ENCODE results near the gene APIP.

Gene APIP

DNA sequence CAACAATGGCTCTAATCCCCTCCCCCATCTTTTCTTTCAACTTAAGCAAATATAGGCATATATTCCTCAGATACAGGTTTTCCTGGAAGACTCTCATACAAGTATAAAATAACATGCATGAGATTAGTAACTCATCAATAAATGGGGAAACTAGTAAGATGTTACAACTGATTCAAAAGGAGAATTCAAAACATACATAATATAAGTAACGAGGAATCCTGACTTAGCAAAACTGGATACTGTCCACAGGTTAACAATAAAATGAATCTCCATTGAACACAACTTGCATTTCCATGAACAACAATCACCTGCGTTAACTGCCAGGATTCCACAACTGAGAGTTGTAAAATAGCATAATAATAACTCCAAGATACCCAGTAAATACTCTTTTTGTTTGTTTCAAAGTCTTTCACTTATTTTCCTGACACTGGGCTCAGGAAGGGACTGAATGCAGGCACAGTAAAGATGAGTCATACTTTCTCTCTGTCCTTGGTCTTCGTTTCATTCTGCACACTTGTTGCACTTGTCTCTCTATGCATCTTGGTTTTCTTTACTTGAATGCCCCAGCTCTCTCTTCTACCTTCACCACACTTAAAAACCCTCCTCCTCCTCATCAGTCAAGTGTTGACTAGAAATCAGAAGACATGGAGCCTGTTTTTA, 8.1 kb downstream of the APIP start:
- Histone ChIP-seq H3F3A (ENCODE audit: insufficient read depth, low read length) (no peaks in the 10 kb centered on the region), H3K4me1 (ENCODE audit: insufficient read depth, low read length, severe bottlenecking) (peaks cover 9% of the 10 kb centered on the region), H3K27me3 (ENCODE audit: insufficient read depth, low read length) (no peaks in the 10 kb centered on the region), H4K20me1 (ENCODE audit: insufficient read depth, low read length) (no peaks in the 10 kb centered on the region), H3K79me2 (ENCODE audit: insufficient read depth, low read length) (no peaks in the 10 kb centered on the region), H3K9ac (ENCODE audit: low read length) (no peak overlapping the region), H3K4me3 (ENCODE audit: low read depth, low read length, poor library complexity, severe bottlenecking) (no peak overlapping the region), H3K4me2 (ENCODE audit: low read length) (no peak overlapping the region), H3K36me3 (ENCODE audit: insufficient read depth, low read length) (peaks cover 15% of the 10 kb centered on the region), H3K27ac (ENCODE audit: low read depth, low read length, poor library complexity, severe bottlenecking) (no peak overlapping the region), H2AFZ (ENCODE audit: low read length) (no peak overlapping the region), H3K9me3 (ENCODE audit: low read length) (no peaks in the 10 kb centered on the region), H3K9me2 (ENCODE audit: low read depth, low read length) (no peaks in the 10 kb centered on the region)
- TF ChIP-seq EZH2 (IDR thresholded peaks at IDR 0.05; ENCODE audit: borderline replicate concordance, low read length) (no peak), CTCF (IDR thresholded peaks at IDR 0.05; ENCODE audit: low read length) (no peak)

GRCh38 chr11:34905666-34906065, 10.5 kb downstream of the APIP start:
- Histone ChIP-seq H4K20me1 (ENCODE audit: insufficient read depth, low read length) (no peaks in the 10 kb centered on the region), H3K27me3 (ENCODE audit: insufficient read depth, low read length) (no peaks in the 10 kb centered on the region), H3K4me2 (ENCODE audit: low read length) (no peak overlapping the region), H3K9me2 (ENCODE audit: low read depth, low read length) (no peaks in the 10 kb centered on the region), H3K4me3 (ENCODE audit: low read depth, low read length, poor library complexity, severe bottlenecking) (no peak overlapping the region), H3F3A (ENCODE audit: insufficient read depth, low read length) (no peaks in the 10 kb centered on the region), H3K79me2 (ENCODE audit: insufficient read depth, low read length) (no peaks in the 10 kb centered on the region), H3K9ac (ENCODE audit: low read length) (no peak overlapping the region), H3K36me3 (ENCODE audit: insufficient read depth, low read length) (peaks cover 24% of the 10 kb centered on the region), H2AFZ (ENCODE audit: low read length) (no peak overlapping the region), H3K27ac (ENCODE audit: low read depth, low read length, poor library complexity, severe bottlenecking) (no peak overlapping the region), H3K9me3 (ENCODE audit: low read length) (peaks cover 10% of the 10 kb centered on the region), H3K4me1 (ENCODE audit: insufficient read depth, low read length, severe bottlenecking) (no peaks in the 10 kb centered on the region)
- no peak for TF ChIP-seq CTCF (IDR thresholded peaks at IDR 0.05; ENCODE audit: low read length)
- TF ChIP-seq EZH2 (IDR thresholded peaks at IDR 0.05; ENCODE audit: borderline replicate concordance, low read length), result no peak

DNA sequence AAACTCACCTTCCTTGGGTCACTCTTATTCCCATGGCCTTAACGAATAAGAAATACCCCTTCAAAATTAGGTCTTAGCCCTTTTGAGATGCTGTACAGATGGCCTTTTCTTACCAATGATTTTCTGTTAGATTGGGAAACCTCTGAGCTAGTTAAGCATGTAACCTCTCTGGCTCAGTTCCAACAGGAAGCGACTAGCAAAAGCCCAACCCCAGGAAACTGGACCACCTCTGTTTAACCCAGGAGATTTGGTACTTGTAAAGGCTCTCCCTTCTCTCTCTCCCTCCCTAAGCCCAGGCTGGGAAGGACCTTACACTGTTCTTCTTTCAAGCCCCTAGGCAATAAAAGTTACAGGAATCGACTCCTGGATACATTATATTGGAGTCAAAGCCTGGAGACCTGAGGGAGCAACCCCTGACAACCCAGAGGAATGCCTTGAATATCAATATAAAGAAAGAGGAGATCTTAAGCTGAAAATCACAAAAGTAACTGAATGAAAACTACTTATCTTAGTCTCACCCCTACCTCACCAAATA, 11.7 kb downstream of the APIP start:
- no peaks in the 10 kb centered on the region for H3K79me2 ChIP-seq (ENCODE audit: insufficient read depth, low read length)

More for the DNA sequence above, 11.7 kb downstream of the APIP start:
- no peaks in the 10 kb centered on the region for H4K20me1 ChIP-seq (ENCODE audit: insufficient read depth, low read length)
- no peak overlapping the region for H3K4me2 ChIP-seq (ENCODE audit: low read length)
- H3F3A ChIP-seq (ENCODE audit: insufficient read depth, low read length), result no peaks in the 10 kb centered on the region
- H3K4me1 ChIP-seq (ENCODE audit: insufficient read depth, low read length, severe bottlenecking), result no peaks in the 10 kb centered on the region
- peaks cover 18% of the 10 kb centered on the region for H3K36me3 ChIP-seq (ENCODE audit: insufficient read depth, low read length)
- no peak overlapping the region for H2AFZ ChIP-seq (ENCODE audit: low read length)
- H3K9ac ChIP-seq (ENCODE audit: low read length), result no peak overlapping the region
- no peak overlapping the region for H3K4me3 ChIP-seq (ENCODE audit: low read depth, low read length, poor library complexity, severe bottlenecking)
- H3K9me3 ChIP-seq (ENCODE audit: low read length), result peaks cover 19% of the 10 kb centered on the region
- H3K27ac ChIP-seq (ENCODE audit: low read depth, low read length, poor library complexity, severe bottlenecking), result no peak overlapping the region
- H3K9me2 ChIP-seq (ENCODE audit: low read depth, low read length), result no peaks in the 10 kb centered on the region
- TF ChIP-seq CTCF (IDR thresholded peaks at IDR 0.05; ENCODE audit: low read length) (no peak), EZH2 (IDR thresholded peaks at IDR 0.05; ENCODE audit: borderline replicate concordance, low read length) (no peak)
- no peaks in the 10 kb centered on the region for H3K27me3 ChIP-seq (ENCODE audit: insufficient read depth, low read length)
